Keratinocyte (primary cell): ENCODE data around the gene CSF3R. TPM values are rescaled to one million over a fixed set of nuclear protein-coding genes. Genes with fewer than 3 reads are reported as not detected.

Experiments used
- DNase-seq: peaks from one replicate; pipeline ENCODE4 v3.0.0-alpha.2; 2011; ENCODE audit warnings: low read depth, missing footprints, low spot score
- FAIRE-seq: peaks from 2 replicates; lab custom pipeline; 2011; peaks lifted over from hg19 to GRCh38; lab: Jason Lieb, UNC
- H2AFZ ChIP-seq: 2 replicates; pipeline ENCODE4 v1.6.0; 2012; ENCODE audit warnings: low read length, control low read depth, inconsistent platforms; ENCODE audit not compliant: control insufficient read depth
- H3K27ac ChIP-seq: 2 replicates; pipeline ENCODE4 v1.5.1; 2011; ENCODE audit warnings: low read length; ENCODE audit not compliant: control insufficient read depth, insufficient read depth
- H3K27me3 ChIP-seq: 3 replicates; pipeline ENCODE4 v1.6.0; 2011; ENCODE audit warnings: low read length; ENCODE audit not compliant: control insufficient read depth, insufficient read depth; ENCODE audit errors: extremely low read depth
- H3K36me3 ChIP-seq, 2 experiments: 2 replicates in 1 of 2; 3 replicates in 1 of 2; pipeline ENCODE4 v1.5.1; 2011; ENCODE audit warnings: low read length in 2 of 2, mild to moderate bottlenecking in 1 of 2; ENCODE audit not compliant: control insufficient read depth in 2 of 2, insufficient read depth in 2 of 2; ENCODE audit errors: extremely low read depth in 1 of 2
- H3K4me1 ChIP-seq: 3 replicates; pipeline ENCODE4 v1.5.1; 2011; ENCODE audit warnings: low read length; ENCODE audit not compliant: control insufficient read depth, insufficient read depth; ENCODE audit errors: extremely low read depth
- H3K4me2 ChIP-seq: 3 replicates; pipeline ENCODE4 v1.6.0; 2011; ENCODE audit warnings: low read depth, low read length; ENCODE audit not compliant: control insufficient read depth, insufficient read depth; ENCODE audit errors: extremely low read depth
- H3K4me3 ChIP-seq, 3 experiments: fragments of 200-600 bp in 1 of 3; sonication (generic) in 1 of 3; 2 replicates in 2 of 3; 3 replicates in 1 of 3; pipeline ENCODE4 v1.5.1; 2011 to 2016; ENCODE audit warnings: low read length in 3 of 3, mild to moderate bottlenecking in 3 of 3, control low read depth in 2 of 3, inconsistent platforms in 1 of 3, low read depth in 1 of 3, mixed read lengths in 1 of 3, mixed run types in 1 of 3, moderate library complexity in 1 of 3; ENCODE audit not compliant: control insufficient read depth in 2 of 3, insufficient read depth in 2 of 3; ENCODE audit errors: extremely low read depth in 1 of 3
- H3K79me2 ChIP-seq: 2 replicates; pipeline ENCODE4 v1.6.0; 2012; ENCODE audit warnings: low read length; ENCODE audit not compliant: control insufficient read depth, insufficient read depth
- H3K9ac ChIP-seq: 3 replicates; pipeline ENCODE4 v1.6.0; 2011; ENCODE audit warnings: low read length; ENCODE audit not compliant: control insufficient read depth, insufficient read depth; ENCODE audit errors: extremely low read depth
- H3K9me1 ChIP-seq: 3 replicates; pipeline ENCODE4 v1.6.0; 2011; ENCODE audit warnings: low read length; ENCODE audit not compliant: control insufficient read depth, insufficient read depth; ENCODE audit errors: extremely low read depth
- H3K9me3 ChIP-seq: 2 replicates; pipeline ENCODE4 v1.5.1; 2012; ENCODE audit warnings: low read depth, low read length; ENCODE audit not compliant: control insufficient read depth
- H4K20me1 ChIP-seq: 3 replicates; pipeline ENCODE4 v1.6.0; 2011; ENCODE audit warnings: low read length; ENCODE audit not compliant: control insufficient read depth, insufficient read depth; ENCODE audit errors: extremely low read depth
- EZH2 ChIP-seq: IDR thresholded peaks from one replicate; pipeline ENCODE4 v1.6.1; 2012; ENCODE audit warnings: inconsistent platforms, mild to moderate bottlenecking, low read length, moderate library complexity
- dilution Hi-C: fragments of 300-500 bp; cut with MboI; formaldehyde crosslinking; loops from one replicate; pipeline ENCODE4 v1.7.0; 2020; ENCODE audit warnings: low sequenced_read_pairs; ENCODE audit not compliant: extremely low pct_ligation_motif_present
- polyA plus RNA-seq, 5 experiments: library from polyadenylated mRNA; depleted of rRNA in 3 of 5; stranded (reverse) in 3 of 5; stranded (forward) in 1 of 5; unstranded in 1 of 5; fragments of >200 nt; gene quantifications; 1 replicate in 1 of 5; 2 replicates in 3 of 5; 3 replicates in 1 of 5; pipeline versions ENCODE4 v1.2.1 to v1.2.3, GENCODE V29; 2011 to 2012; ENCODE audit warnings: missing spikeins in 2 of 5, low read depth in 1 of 5, low replicate concordance in 1 of 5
- TF ChIP-seq, protein P1 (sequence below), 3 experiments: IDR thresholded peaks in 1 of 3; conservative IDR thresholded peaks in 1 of 3; optimal IDR thresholded peaks in 1 of 3; 2 replicates in 2 of 3; 3 replicates in 1 of 3; pipeline versions ENCODE3 to v1.5.1; 2011; ENCODE audit warnings: low read length in 3 of 3, mild to moderate bottlenecking in 3 of 3, moderate library complexity in 2 of 3, control low read depth in 1 of 3, inconsistent platforms in 1 of 3; ENCODE audit not compliant: insufficient read depth in 2 of 3; ENCODE audit errors: extremely low read depth in 1 of 3

Gene CSF3R
- polyA plus RNA-seq, 1 donor (not counting 4 experiments of a cell fraction or from before 2014, with no cell fraction given): not detected

DNA sequence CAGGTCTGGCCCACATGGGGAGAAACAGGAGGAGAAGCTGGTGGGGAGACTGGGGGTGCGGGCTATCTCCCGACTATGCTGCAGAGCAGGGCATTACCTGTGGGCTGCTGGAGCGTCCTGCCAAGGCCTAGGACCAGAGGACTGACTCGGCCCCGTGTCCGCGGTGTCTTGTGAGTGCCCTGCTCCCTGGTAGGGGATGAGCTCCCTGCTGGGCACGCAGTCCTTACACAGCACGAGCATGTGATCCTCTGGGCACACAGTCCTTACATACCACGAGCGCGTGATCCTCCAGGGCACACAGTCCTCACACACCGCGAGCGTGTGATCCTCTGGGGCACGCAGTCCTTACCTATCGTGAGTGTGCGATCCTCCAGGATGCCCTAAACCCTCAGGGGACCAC is 31.8 kb upstream of the CSF3R start:
- H3K27ac ChIP-seq: no peak overlapping the region
- dilution Hi-C loops: no loop called here
- TF ChIP-seq, protein P1, sequence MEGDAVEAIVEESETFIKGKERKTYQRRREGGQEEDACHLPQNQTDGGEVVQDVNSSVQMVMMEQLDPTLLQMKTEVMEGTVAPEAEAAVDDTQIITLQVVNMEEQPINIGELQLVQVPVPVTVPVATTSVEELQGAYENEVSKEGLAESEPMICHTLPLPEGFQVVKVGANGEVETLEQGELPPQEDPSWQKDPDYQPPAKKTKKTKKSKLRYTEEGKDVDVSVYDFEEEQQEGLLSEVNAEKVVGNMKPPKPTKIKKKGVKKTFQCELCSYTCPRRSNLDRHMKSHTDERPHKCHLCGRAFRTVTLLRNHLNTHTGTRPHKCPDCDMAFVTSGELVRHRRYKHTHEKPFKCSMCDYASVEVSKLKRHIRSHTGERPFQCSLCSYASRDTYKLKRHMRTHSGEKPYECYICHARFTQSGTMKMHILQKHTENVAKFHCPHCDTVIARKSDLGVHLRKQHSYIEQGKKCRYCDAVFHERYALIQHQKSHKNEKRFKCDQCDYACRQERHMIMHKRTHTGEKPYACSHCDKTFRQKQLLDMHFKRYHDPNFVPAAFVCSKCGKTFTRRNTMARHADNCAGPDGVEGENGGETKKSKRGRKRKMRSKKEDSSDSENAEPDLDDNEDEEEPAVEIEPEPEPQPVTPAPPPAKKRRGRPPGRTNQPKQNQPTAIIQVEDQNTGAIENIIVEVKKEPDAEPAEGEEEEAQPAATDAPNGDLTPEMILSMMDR (optimal IDR thresholded peaks at IDR 0.05 in 1 of 3, IDR thresholded peaks at IDR 0.05 in 1 of 3, conservative IDR thresholded peaks at IDR 0.05 in 1 of 3; ENCODE audit: extremely low read depth in 1 of 3, insufficient read depth in 2 of 3, low read length in 3 of 3): no peak
- no peak for TF ChIP-seq EZH2
- H2AFZ ChIP-seq: no peak overlapping the region
- DNase-seq: no peak
- H3K79me2 ChIP-seq: no peaks in the 10 kb centered on the region
- no peaks in the 10 kb centered on the region for H3K9me1 ChIP-seq
- no peak overlapping the region for H3K9ac ChIP-seq
- peaks cover 8% of the 10 kb centered on the region for H3K4me1 ChIP-seq
- FAIRE-seq: no peak
- no peak overlapping the region for H3K4me3 ChIP-seq
- no peaks in the 10 kb centered on the region for H3K9me3 ChIP-seq
- H3K27me3 ChIP-seq: no peaks in the 10 kb centered on the region
- H3K4me2 ChIP-seq: no peak overlapping the region
- no peaks in the 10 kb centered on the region for H4K20me1 ChIP-seq
- no peaks in the 10 kb centered on the region for H3K36me3 ChIP-seq

DNA sequence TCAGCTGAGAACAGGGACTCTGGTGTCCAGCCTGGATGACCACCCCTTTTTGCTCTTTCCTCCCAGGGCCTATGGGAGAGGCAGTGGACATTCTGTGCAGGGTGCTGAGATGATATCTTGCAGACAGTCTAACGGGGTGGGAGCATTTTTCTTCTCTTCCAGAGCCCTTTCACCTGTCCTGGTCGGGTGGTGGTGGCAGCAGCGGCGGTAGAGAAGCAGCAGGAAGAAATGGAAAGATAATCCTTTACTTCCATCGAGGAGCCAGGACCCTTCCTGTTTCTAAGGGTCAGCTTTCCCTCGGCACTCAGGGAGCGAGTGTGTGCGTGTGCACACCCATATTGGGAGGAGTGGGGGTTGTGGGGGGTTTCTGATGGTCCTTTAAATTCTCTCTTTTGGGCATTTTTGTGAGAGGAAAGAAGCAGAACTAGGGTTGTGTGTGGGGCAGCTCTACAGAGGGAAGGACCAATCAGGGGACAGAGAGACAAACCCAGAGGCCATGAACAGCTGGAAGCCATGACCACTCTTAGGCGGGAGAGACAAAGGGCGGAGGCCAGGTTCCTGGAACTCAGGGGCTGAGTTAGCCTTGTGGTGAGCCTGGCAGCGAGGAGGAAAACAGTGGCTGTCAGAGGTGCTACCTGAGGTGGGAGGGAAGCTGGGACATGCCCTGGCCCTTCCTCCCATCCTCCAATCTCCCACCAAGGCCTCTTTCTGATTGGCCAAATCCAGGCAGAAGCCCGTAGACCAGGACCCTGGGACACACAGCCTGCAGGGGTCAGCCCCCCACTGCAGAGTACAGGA is 31.2 kb upstream of the CSF3R start:
- Histone ChIP-seq H3K4me1 (peaks cover 8% of the 10 kb centered on the region), H3K9me1 (no peaks in the 10 kb centered on the region), H3K79me2 (no peaks in the 10 kb centered on the region), H3K4me3 (no peak overlapping the region), H3K27me3 (no peaks in the 10 kb centered on the region), H3K4me2 (no peak overlapping the region), H3K9ac (no peak overlapping the region), H4K20me1 (no peaks in the 10 kb centered on the region), H3K36me3 (no peaks in the 10 kb centered on the region), H3K27ac (no peak overlapping the region), H3K9me3 (no peaks in the 10 kb centered on the region), H2AFZ (no peak overlapping the region)
- TF ChIP-seq, protein P1 (optimal IDR thresholded peaks at IDR 0.05 in 1 of 3, IDR thresholded peaks at IDR 0.05 in 1 of 3, conservative IDR thresholded peaks at IDR 0.05 in 1 of 3; ENCODE audit: extremely low read depth in 1 of 3, insufficient read depth in 2 of 3, low read length in 3 of 3): no peak
- TF ChIP-seq EZH2: no peak
- FAIRE-seq: no peak
- DNase-seq: no peak
- dilution Hi-C loops: no loop called here
